DND-41 (cell line): Measurements from ENCODE around the gene JARID2.

Experiments used
- ATAC-seq: fragments of 200-7000 bp; cut with Tn5 transposase; 3 replicates; pipeline ENCODE4 v1.9.1; 2021; ENCODE audit warnings: low read depth; ENCODE audit not compliant: insufficient read depth
- DNase-seq: peaks from one replicate; pipeline ENCODE4 v3.0.0-alpha.2; 2020
- H2AFZ ChIP-seq: 2 replicates; pipeline ENCODE4 v1.6.0; 2012; ENCODE audit warnings: low read depth, low read length
- H3K27ac ChIP-seq: 2 replicates; pipeline ENCODE4 v1.5.1; 2012; ENCODE audit warnings: low read length, inconsistent platforms
- H3K27me3 ChIP-seq: fragments of 200-600 bp; sonication (generic); 2 replicates; pipeline ENCODE4 v1.6.0; 2012; ENCODE audit warnings: low read length, mild to moderate bottlenecking, inconsistent platforms; ENCODE audit not compliant: insufficient read depth, poor library complexity
- H3K36me3 ChIP-seq: 2 replicates; pipeline ENCODE4 v1.5.1; 2012; ENCODE audit warnings: low read length, inconsistent platforms; ENCODE audit not compliant: insufficient read depth
- H3K4me1 ChIP-seq: 2 replicates; pipeline ENCODE4 v1.5.1; 2012; ENCODE audit warnings: mild to moderate bottlenecking, low read length; ENCODE audit not compliant: insufficient read depth
- H3K4me2 ChIP-seq: 2 replicates; pipeline ENCODE4 v1.6.0; 2012; ENCODE audit warnings: mild to moderate bottlenecking, moderate library complexity, low read length, inconsistent platforms; ENCODE audit not compliant: insufficient read depth
- H3K4me3 ChIP-seq, 2 experiments: fragments of 200-600 bp in 1 of 2; shearing (Covaris generic) in 1 of 2; 2 replicates each; pipeline ENCODE4 v1.5.1; 2012 to 2016; ENCODE audit warnings: inconsistent platforms in 2 of 2, low read length in 2 of 2, mild to moderate bottlenecking in 2 of 2, low read depth in 1 of 2, moderate library complexity in 1 of 2
- H3K79me2 ChIP-seq: 2 replicates; pipeline ENCODE4 v1.6.0; 2012; ENCODE audit warnings: low read length, inconsistent platforms; ENCODE audit not compliant: insufficient read depth
- H3K9ac ChIP-seq: 2 replicates; pipeline ENCODE4 v1.6.0; 2012; ENCODE audit warnings: low read depth, mild to moderate bottlenecking, inconsistent platforms, low read length, moderate library complexity
- H3K9me3 ChIP-seq: 2 replicates; pipeline ENCODE4 v1.5.1; 2012; ENCODE audit warnings: low read length, moderate library complexity, mild to moderate bottlenecking, inconsistent platforms; ENCODE audit not compliant: insufficient read depth, severe bottlenecking
- H4K20me1 ChIP-seq: 2 replicates; pipeline ENCODE4 v1.6.0; 2012; ENCODE audit warnings: low read length; ENCODE audit not compliant: insufficient read depth
- CTCF ChIP-seq: IDR thresholded peaks from 2 replicates; pipeline ENCODE4 v1.5.1; 2012; ENCODE audit warnings: borderline replicate concordance, low read length, moderate library complexity, mild to moderate bottlenecking; ENCODE audit not compliant: poor library complexity, severe bottlenecking; ENCODE audit errors: extremely low read depth
- EZH2 ChIP-seq: IDR thresholded peaks from 3 replicates; pipeline ENCODE4 v1.6.1; 2012; ENCODE audit warnings: borderline replicate concordance, low read depth, mild to moderate bottlenecking, moderate library complexity, low read length, inconsistent platforms; ENCODE audit not compliant: severe bottlenecking

Gene JARID2

GRCh38 chr6:15382089-15382488, 136.2 kb downstream of the JARID2 start:
- peaks cover 53% of the 10 kb centered on the region for H3K79me2 ChIP-seq
- H4K20me1 ChIP-seq = peaks cover 25% of the 10 kb centered on the region
- H3K27ac ChIP-seq = no peak overlapping the region

GRCh38 chr6:15382712-15383111, 136.8 kb downstream of the JARID2 start:
- Histone ChIP-seq H3K9ac (no peak overlapping the region), H3K27ac (no peak overlapping the region), H3K4me1 (no peaks in the 10 kb centered on the region), H3K79me2 (peaks cover 59% of the 10 kb centered on the region), H2AFZ (no peak overlapping the region), H3K36me3 (no peaks in the 10 kb centered on the region), H3K4me3 (no peak overlapping the region), H3K4me2 (no peak overlapping the region), H3K9me3 (no peaks in the 10 kb centered on the region), H3K27me3 (no peaks in the 10 kb centered on the region), H4K20me1 (peaks cover 30% of the 10 kb centered on the region)
- TF ChIP-seq CTCF = no peak
- TF ChIP-seq EZH2 = no peak
- DNase-seq = no peak
- no peak for ATAC-seq

More at GRCh38 chr6:15382089-15382488, 136.2 kb downstream of the JARID2 start:
- no peak overlapping the region for H2AFZ ChIP-seq
- DNase-seq (no peak), ATAC-seq (no peak)
- H3K9me3 ChIP-seq = no peaks in the 10 kb centered on the region
- H3K4me1 ChIP-seq = no peaks in the 10 kb centered on the region
- no peaks in the 10 kb centered on the region for H3K27me3 ChIP-seq
- H3K4me3 ChIP-seq = no peak overlapping the region
- H3K4me2 ChIP-seq = no peak overlapping the region
- no peaks in the 10 kb centered on the region for H3K36me3 ChIP-seq
- TF ChIP-seq CTCF (no peak), EZH2 (no peak)
- H3K9ac ChIP-seq = no peak overlapping the region

- no peaks in the 10 kb centered on the region for H3K4me1 ChIP-seq
- no peak overlapping the region for H3K4me3 ChIP-seq
- TF ChIP-seq CTCF (no peak), EZH2 (no peak)
- no peak overlapping the region for H3K4me2 ChIP-seq
- peaks cover 62% of the 10 kb centered on the region for H3K79me2 ChIP-seq
- no peak overlapping the region for H2AFZ ChIP-seq
- H3K9ac ChIP-seq = no peak overlapping the region
- H3K27me3 ChIP-seq = no peaks in the 10 kb centered on the region
- no peak overlapping the region for H3K27ac ChIP-seq
- ATAC-seq (no peak; the same call in 2 of the 3 replicates), DNase-seq (no peak)
- H3K9me3 ChIP-seq = no peaks in the 10 kb centered on the region
- H3K36me3 ChIP-seq = no peaks in the 10 kb centered on the region
- H4K20me1 ChIP-seq = peaks cover 38% of the 10 kb centered on the region
These were observed 139.0 kb downstream of the JARID2 start for GRCh38 chr6:15384901-15385300.

GRCh38 chr6:15385521-15385920, 139.7 kb downstream of the JARID2 start:
- Histone ChIP-seq H3K4me1 (no peaks in the 10 kb centered on the region), H3K9me3 (no peaks in the 10 kb centered on the region), H3K4me3 (no peak overlapping the region), H3K4me2 (no peak overlapping the region), H4K20me1 (peaks cover 44% of the 10 kb centered on the region), H2AFZ (no peak overlapping the region), H3K79me2 (peaks cover 63% of the 10 kb centered on the region), H3K36me3 (no peaks in the 10 kb centered on the region), H3K9ac (no peak overlapping the region), H3K27me3 (no peaks in the 10 kb centered on the region), H3K27ac (no peak overlapping the region)
- TF ChIP-seq EZH2 = no peak
- no peak for TF ChIP-seq CTCF
- DNase-seq (no peak), ATAC-seq (no peak)
